H1 (cell line): ENCODE results near the gene HES5. TPM values are rescaled to one million over a fixed set of nuclear protein-coding genes. Genes with fewer than 3 reads are reported as not detected.

Experiments used
- CTCF ChIA-PET: fragments of 300-600 bp; sonication (Branson Sonifier 250); formaldehyde crosslinking; loops from one replicate; lab custom pipeline; 2021; ENCODE audit not compliant: partially characterized antibody; lab: Charles Lee
- POLR2A ChIA-PET: fragments of 300-600 bp; sonication (Branson Sonifier 250); formaldehyde crosslinking; loops from one replicate; lab custom pipeline; 2021; ENCODE audit warnings: inconsistent platforms; ENCODE audit not compliant: partially characterized antibody; lab: Charles Lee
- DNase-seq, 2 experiments: peaks; one replicate each; pipeline versions ENCODE4 v3.0.0 to v3.0.0-alpha.2; 2010 to 2022; ENCODE audit warnings: low spot score in 2 of 2, low read depth in 1 of 2, mixed read lengths in 1 of 2
- FAIRE-seq: peaks from 2 replicates; lab custom pipeline; 2011; peaks lifted over from hg19 to GRCh38; lab: Jason Lieb, UNC
- H2AFZ ChIP-seq: 2 replicates; pipeline ENCODE4 v1.8.1; 2012; ENCODE audit warnings: low read length, inconsistent platforms
- H2AK5ac ChIP-seq: 2 replicates; pipeline ENCODE4 v1.6.1; 2013; ENCODE audit warnings: low read depth, low read length
- H2BK120ac ChIP-seq: replicated peaks from 2 replicates; pipeline ENCODE3; 2013; ENCODE audit warnings: low read depth, low read length, inconsistent platforms
- H2BK12ac ChIP-seq: 2 replicates; pipeline ENCODE4 v1.6.1; 2013; ENCODE audit warnings: low read depth, low read length
- H2BK15ac ChIP-seq: 2 replicates; pipeline ENCODE4 v1.6.1; 2013; ENCODE audit warnings: low read length
- H2BK20ac ChIP-seq: 2 replicates; pipeline ENCODE4 v1.6.1; 2013; ENCODE audit warnings: low read length
- H2BK5ac ChIP-seq: 2 replicates; pipeline ENCODE4 v1.6.1; 2013; ENCODE audit warnings: low read depth, low read length
- H3K14ac ChIP-seq: 2 replicates; pipeline ENCODE4 v1.6.1; 2013; ENCODE audit warnings: inconsistent platforms; ENCODE audit not compliant: insufficient read length
- H3K18ac ChIP-seq: 2 replicates; pipeline ENCODE4 v1.6.1; 2013; ENCODE audit warnings: low read length; ENCODE audit errors: extremely low read depth
- H3K23ac ChIP-seq: 2 replicates; pipeline ENCODE4 v1.6.1; 2013; ENCODE audit warnings: inconsistent platforms; ENCODE audit not compliant: insufficient read length
- H3K23me2 ChIP-seq: 2 replicates; pipeline ENCODE4 v1.6.1; 2013; ENCODE audit warnings: low read depth, low read length
- H3K27ac ChIP-seq: 2 replicates; pipeline ENCODE4 v1.6.1; 2011; ENCODE audit warnings: low read depth, low read length, inconsistent platforms
- H3K27me3 ChIP-seq, 4 experiments: replicated peaks in 1 of 4; 1 replicate in 1 of 4; 2 replicates in 3 of 4; pipeline versions ENCODE4 v1.6.1 to v1.8.1; 2011 to 2013; ENCODE audit warnings: low read length in 3 of 4, mild to moderate bottlenecking in 3 of 4, inconsistent platforms in 2 of 4, mixed read lengths in 2 of 4, moderate library complexity in 1 of 4; ENCODE audit not compliant: control insufficient read depth in 3 of 4, insufficient read depth in 3 of 4; ENCODE audit errors: extremely low read depth in 1 of 4
- H3K36me3 ChIP-seq, 4 experiments: 2 replicates each; pipeline versions ENCODE4 v1.6.1 to v1.8.1; 2011 to 2013; ENCODE audit warnings: mild to moderate bottlenecking in 4 of 4, low read length in 3 of 4, moderate library complexity in 2 of 4, control low read depth in 1 of 4, inconsistent platforms in 1 of 4; ENCODE audit not compliant: insufficient read depth in 4 of 4, control insufficient read depth in 2 of 4
- H3K4ac ChIP-seq: replicated peaks from 2 replicates; pipeline ENCODE3; 2013; ENCODE audit warnings: low read length, low read depth, mixed read lengths, inconsistent platforms; ENCODE audit not compliant: insufficient read length
- H3K4me1 ChIP-seq, 4 experiments: replicated peaks in 1 of 4; 1 replicate in 1 of 4; 2 replicates in 3 of 4; pipeline versions ENCODE4 v1.6.1 to v1.8.1; 2011 to 2013; ENCODE audit warnings: low read length in 3 of 4, inconsistent platforms in 2 of 4, mixed read lengths in 1 of 4; ENCODE audit not compliant: insufficient read depth in 4 of 4, control insufficient read depth in 3 of 4
- H3K4me2 ChIP-seq, 2 experiments: 2 replicates each; pipeline versions ENCODE4 v1.6.1 to v1.8.1; 2011 to 2013; ENCODE audit warnings: low read depth in 2 of 2, low read length in 2 of 2, control low read depth in 1 of 2, inconsistent platforms in 1 of 2, mild to moderate bottlenecking in 1 of 2; ENCODE audit not compliant: insufficient read depth in 1 of 2
- H3K4me3 ChIP-seq, 4 experiments: fragments of 200-600, 300-600 bp in 1 of 4; sonication (generic), shearing (Covaris generic), sonication (Bioruptor Twin) in 1 of 4; 2 replicates each; pipeline versions ENCODE4 v1.5.1 to v1.8.1; 2011 to 2016; ENCODE audit warnings: low read length in 4 of 4, low read depth in 3 of 4, control low read depth in 2 of 4, inconsistent platforms in 2 of 4, mild to moderate bottlenecking in 2 of 4, mixed read lengths in 1 of 4, moderate library complexity in 1 of 4; ENCODE audit not compliant: insufficient read depth in 2 of 4; ENCODE audit errors: extremely low read depth in 1 of 4
- H3K56ac ChIP-seq: replicated peaks from 2 replicates; pipeline ENCODE3; 2013; ENCODE audit warnings: low read depth, mild to moderate bottlenecking, mixed read lengths, low read length, inconsistent platforms; ENCODE audit not compliant: insufficient read length
- H3K79me1 ChIP-seq: 2 replicates; pipeline ENCODE4 v1.6.1; 2013; ENCODE audit warnings: low read depth, low read length, control low read depth
- H3K79me2 ChIP-seq, 2 experiments: 2 replicates each; pipeline versions ENCODE4 v1.6.1 to v1.8.1; 2012 to 2013; ENCODE audit warnings: low read length in 2 of 2, mild to moderate bottlenecking in 2 of 2, inconsistent platforms in 1 of 2; ENCODE audit not compliant: insufficient read depth in 2 of 2, control insufficient read depth in 1 of 2
- H3K9ac ChIP-seq, 4 experiments: replicated peaks in 1 of 4; 1 replicate in 1 of 4; 2 replicates in 3 of 4; pipeline versions ENCODE4 v1.6.1 to v1.8.1; 2011 to 2013; ENCODE audit warnings: low read depth in 3 of 4, low read length in 3 of 4, control low read depth in 2 of 4, mild to moderate bottlenecking in 2 of 4, moderate library complexity in 2 of 4, inconsistent platforms in 1 of 4; ENCODE audit errors: extremely low read depth in 1 of 4
- H3K9me3 ChIP-seq, 2 experiments: 2 replicates each; pipeline versions ENCODE4 v1.6.1 to v1.8.1; 2012 to 2013; ENCODE audit warnings: mild to moderate bottlenecking in 2 of 2, moderate library complexity in 2 of 2, control low read depth in 1 of 2, inconsistent platforms in 1 of 2, low read depth in 1 of 2, low read length in 1 of 2, mixed read lengths in 1 of 2; ENCODE audit not compliant: insufficient read depth in 2 of 2
- H4K20me1 ChIP-seq, 2 experiments: replicated peaks in 1 of 2; 2 replicates each; pipeline versions ENCODE3 to v1.8.1; 2011 to 2013; ENCODE audit warnings: inconsistent platforms in 2 of 2, low read length in 2 of 2, mild to moderate bottlenecking in 1 of 2; ENCODE audit not compliant: insufficient read depth in 2 of 2, control insufficient read depth in 1 of 2
- H4K5ac ChIP-seq: 2 replicates; pipeline ENCODE4 v1.6.1; 2013; ENCODE audit warnings: low read length, low read depth, mixed read lengths, inconsistent platforms; ENCODE audit not compliant: insufficient read length
- H4K8ac ChIP-seq: 2 replicates; pipeline ENCODE4 v1.8.0; 2013; ENCODE audit warnings: mild to moderate bottlenecking, moderate library complexity, low read length, inconsistent platforms; ENCODE audit not compliant: insufficient read depth; ENCODE audit errors: extremely low read depth
- H4K91ac ChIP-seq: replicated peaks from 2 replicates; pipeline ENCODE3; 2013; ENCODE audit warnings: low read length, mixed read lengths, inconsistent platforms; ENCODE audit not compliant: insufficient read length
- FOSL1 ChIP-seq: IDR thresholded peaks from 2 replicates; pipeline ENCODE4 v1.6.1; 2011; ENCODE audit warnings: mild to moderate bottlenecking, low read depth, low read length, moderate library complexity; ENCODE audit not compliant: insufficient read depth
- JUN ChIP-seq: IDR thresholded peaks from 2 replicates; pipeline ENCODE4 v1.6.1; 2011; ENCODE audit warnings: low read depth, mild to moderate bottlenecking, improper control_type of control experiment, low read length
- MAFK ChIP-seq: IDR thresholded peaks from 2 replicates; pipeline ENCODE4 v1.6.1; 2012; ENCODE audit warnings: low read depth, mild to moderate bottlenecking, improper control_type of control experiment, low read length
- RXRA ChIP-seq: IDR thresholded peaks from 2 replicates; pipeline ENCODE4 v1.6.1; 2011; ENCODE audit warnings: low read depth, mild to moderate bottlenecking, low read length, moderate library complexity; ENCODE audit not compliant: insufficient read depth
- SIX5 ChIP-seq: IDR thresholded peaks from 2 replicates; pipeline ENCODE4 v1.6.1; 2011; ENCODE audit warnings: mild to moderate bottlenecking, low read depth, low read length
- SP4 ChIP-seq: IDR thresholded peaks from 2 replicates; pipeline ENCODE4 v1.6.1; 2012; ENCODE audit warnings: low read length, inconsistent platforms
- TCF12 ChIP-seq: IDR thresholded peaks from 2 replicates; pipeline ENCODE4 v1.6.1; 2011; ENCODE audit warnings: low read depth, mild to moderate bottlenecking, low read length
- WGBS, 2 experiments: shearing (Covaris generic) in 1 of 2; methylation state at CpG; one replicate each; pipeline versions ENCODE4 v1.1.6 to v1.1.7; 2013 to 2015; ENCODE audit warnings: low lambda C conversion rate in 2 of 2, mixed read lengths in 2 of 2, inconsistent platforms in 1 of 2, low coverage in 1 of 2, missing lambda C conversion rate in 1 of 2; ENCODE audit not compliant: insufficient replicate concordance in 2 of 2, insufficient coverage in 1 of 2, insufficient read length in 1 of 2; ENCODE audit errors: extremely low coverage in 1 of 2, missing lambda C conversion rate in 1 of 2; 5-methylcytosine and 5-hydroxymethylcytosine counted together
- polyA plus RNA-seq, 7 experiments: library from polyadenylated mRNA; depleted of rRNA in 3 of 7; stranded (reverse) in 5 of 7; unstranded in 2 of 7; fragments of >200 nt in 5 of 7; fragments of 200-250 nt in 2 of 7; gene quantifications; 1 replicate in 5 of 7; 2 replicates in 1 of 7; 4 replicates in 1 of 7; pipeline versions ENCODE4 v1.2.1 to v1.2.3, GENCODE V29; 2011 to 2013; ENCODE audit warnings: missing spikeins in 2 of 7, mixed read lengths in 2 of 7
- total RNA-seq: library from RNA; stranded (reverse); fragmentation: NEBNext Ultra II Directional; extraction: Animal tissue kit (Norgen Biotek cat#: 25700); gene quantifications from 2 replicates; pipeline ENCODE4 v1.2.1, GENCODE V29; 2021
- TF ChIP-seq, protein P1 (sequence below): IDR thresholded peaks from 2 replicates; pipeline ENCODE4 v1.6.1; 2011; ENCODE audit warnings: low read length, improper control_type of control experiment
- TF ChIP-seq, protein P2 (sequence below): IDR thresholded peaks from 2 replicates; pipeline ENCODE4 v1.6.1; 2012; ENCODE audit warnings: inconsistent platforms

Gene HES5
- total and polyA plus RNA-seq, 2 of the 8 experiments (the other 6 are each of a cell fraction or from before 2014, with no cell fraction given) = 0.22 TPM; not detected in 1

DNA sequence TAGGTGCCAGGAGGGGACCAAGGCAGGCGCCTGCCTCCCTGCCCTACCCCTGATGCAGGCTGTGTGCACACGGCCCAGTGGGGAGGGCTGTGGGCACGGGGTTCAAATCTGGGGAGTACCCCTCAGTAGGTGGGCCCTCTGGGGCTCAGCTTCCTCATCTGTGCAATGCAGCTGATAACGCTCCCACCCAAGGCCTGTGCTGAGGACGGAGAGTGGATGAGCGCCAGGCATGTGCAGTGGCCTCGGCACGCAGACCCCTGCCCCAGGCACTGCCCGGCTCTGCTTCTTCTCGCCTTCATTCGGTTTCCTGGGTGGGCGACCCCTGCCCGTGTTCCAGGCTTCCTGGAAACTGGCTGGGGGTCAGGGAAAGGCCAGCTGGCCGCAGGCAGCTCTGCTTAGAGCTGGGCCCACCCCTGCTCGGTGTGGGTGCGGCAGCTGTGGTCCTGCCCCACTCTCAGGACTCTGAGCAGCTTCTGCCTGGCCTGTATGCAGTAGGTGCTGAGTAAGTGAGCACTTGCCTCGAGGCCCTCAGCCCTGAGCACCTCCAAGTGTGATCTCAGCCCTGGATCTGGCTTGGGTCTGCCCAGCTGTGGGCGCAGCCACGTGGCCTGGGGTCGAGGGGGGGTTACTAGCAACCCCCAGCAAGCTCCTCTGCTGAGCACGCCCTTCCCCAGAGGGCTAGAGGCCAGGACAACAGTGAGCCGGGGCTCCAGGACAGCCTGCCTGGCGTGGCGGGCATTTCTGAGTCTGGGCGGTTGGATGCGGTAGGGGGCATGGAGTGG is 14.2 kb upstream of the HES5 start:
- no peak for FAIRE-seq
- Histone ChIP-seq H3K4me2 (peak overlapping the region; percentile 13 to 40; a peak in 2 of 4 replicates), H3K4me3 (no peak overlapping the region)
- no peak for TF ChIP-seq JUN
- no peak for TF ChIP-seq TCF12
- TF ChIP-seq MAFK = no peak
- TF ChIP-seq SIX5 = no peak
- no peak for TF ChIP-seq FOSL1
- no peak for TF ChIP-seq SP4
- TF ChIP-seq, protein P1, sequence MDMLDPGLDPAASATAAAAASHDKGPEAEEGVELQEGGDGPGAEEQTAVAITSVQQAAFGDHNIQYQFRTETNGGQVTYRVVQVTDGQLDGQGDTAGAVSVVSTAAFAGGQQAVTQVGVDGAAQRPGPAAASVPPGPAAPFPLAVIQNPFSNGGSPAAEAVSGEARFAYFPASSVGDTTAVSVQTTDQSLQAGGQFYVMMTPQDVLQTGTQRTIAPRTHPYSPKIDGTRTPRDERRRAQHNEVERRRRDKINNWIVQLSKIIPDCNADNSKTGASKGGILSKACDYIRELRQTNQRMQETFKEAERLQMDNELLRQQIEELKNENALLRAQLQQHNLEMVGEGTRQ = no peak
- TF ChIP-seq RXRA = no peak
- TF ChIP-seq, protein P2, sequence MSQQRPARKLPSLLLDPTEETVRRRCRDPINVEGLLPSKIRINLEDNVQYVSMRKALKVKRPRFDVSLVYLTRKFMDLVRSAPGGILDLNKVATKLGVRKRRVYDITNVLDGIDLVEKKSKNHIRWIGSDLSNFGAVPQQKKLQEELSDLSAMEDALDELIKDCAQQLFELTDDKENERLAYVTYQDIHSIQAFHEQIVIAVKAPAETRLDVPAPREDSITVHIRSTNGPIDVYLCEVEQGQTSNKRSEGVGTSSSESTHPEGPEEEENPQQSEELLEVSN = no peak

More for the DNA sequence above, 14.2 kb upstream of the HES5 start:
- Histone ChIP-seq H3K27ac (no peak overlapping the region), H3K56ac (no peak overlapping the region), H3K79me1 (no peaks in the 10 kb centered on the region), H3K27me3 (peaks cover 0 to 21% (median 13%) of the 10 kb centered on the region in 4 experiments; a peak in 5 of 7 replicates), H4K91ac (peak overlapping the region; percentile 93), H3K14ac (no peak overlapping the region), H3K79me2 (no peaks in the 10 kb centered on the region), H3K23me2 (peaks cover 10% of the 10 kb centered on the region; the same call in 1 of the 2 replicates), H3K18ac (peak overlapping the region; percentile 51), H3K9ac (no peak overlapping the region), H2BK15ac (peak overlapping the region; percentile 81; the same call in 1 of the 2 replicates), H3K9me3 (no peaks in the 10 kb centered on the region), H4K8ac (peak overlapping the region; percentile 86; the same call in 1 of the 2 replicates), H4K5ac (no peak overlapping the region), H2BK12ac (peak overlapping the region; percentile 84; the same call in 1 of the 2 replicates), H2BK20ac (peak overlapping the region; percentile 13; the same call in 1 of the 2 replicates), H2BK120ac (no peak overlapping the region), H3K23ac (no peak overlapping the region), H3K4me1 (peaks cover 0 to 33% (median 30%) of the 10 kb centered on the region in 4 experiments; a peak in 6 of 7 replicates), H3K36me3 (no peaks in the 10 kb centered on the region), H4K20me1 (no peaks in the 10 kb centered on the region), H2AK5ac (peak overlapping the region; percentile 89; the same call in 1 of the 2 replicates), H2BK5ac (no peak overlapping the region; the same call in 1 of the 2 replicates), H3K4ac (peak overlapping the region; percentile 78), H2AFZ (no peak overlapping the region)
- POLR2A ChIA-PET = interaction anchor here (1.4 to 1.5 kb wide), 3 partner anchors 9 to 97 kb away, joined by 3 to 6 read pairs (median 4); partner anchors contain the start of gene PANK4
- CTCF ChIA-PET = interaction anchor here (0.6 to 3.3 kb wide), 6 partner anchors 10 to 228 kb away, joined by 3 to 16 read pairs (median 3); no protein-coding TSS in a partner anchor
- 87% methylated on average over 23 of the region's 26 CpGs; no CpG with 5 or more reads in 1 of the 2 experiments for WGBS, 2 experiments
- no peak for DNase-seq
